HG03432 (cell line): ENCODE results near the gene EIF2B2.
"Not testable (repeated sequence)": the region's sequence is repeated elsewhere in the genome, so short reads cannot be mapped to it uniquely, and the experiment has no call there.

Experiments
- ATAC-seq: cut with Tn5 transposase; IDR thresholded peaks from one replicate; pipeline ENCODE4 v1.9.1; 2021; ENCODE audit warnings: mild to moderate bottlenecking, moderate library complexity; ENCODE audit not compliant: unreplicated experiment

Gene EIF2B2

DNA sequence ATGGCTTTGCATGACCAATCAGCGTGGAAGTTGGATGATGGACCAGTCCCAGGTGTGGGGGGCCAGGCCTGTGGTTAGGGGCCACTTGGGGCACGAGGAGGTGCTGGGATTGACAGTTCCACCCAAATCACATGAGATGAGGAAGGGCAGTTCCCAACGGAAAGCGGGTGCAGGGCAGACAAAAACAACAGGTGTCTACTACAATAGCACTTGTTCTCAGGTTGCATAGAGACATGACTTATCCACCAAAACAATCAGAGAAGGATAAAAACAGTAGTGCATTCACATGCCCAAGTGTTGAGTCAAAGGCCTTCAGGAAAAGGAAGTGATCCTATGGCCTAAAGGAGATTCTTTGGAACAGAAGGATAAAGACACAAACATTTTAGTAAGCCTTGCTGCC, 14.6 kb upstream of the EIF2B2 start:
- no peak for ATAC-seq

DNA sequence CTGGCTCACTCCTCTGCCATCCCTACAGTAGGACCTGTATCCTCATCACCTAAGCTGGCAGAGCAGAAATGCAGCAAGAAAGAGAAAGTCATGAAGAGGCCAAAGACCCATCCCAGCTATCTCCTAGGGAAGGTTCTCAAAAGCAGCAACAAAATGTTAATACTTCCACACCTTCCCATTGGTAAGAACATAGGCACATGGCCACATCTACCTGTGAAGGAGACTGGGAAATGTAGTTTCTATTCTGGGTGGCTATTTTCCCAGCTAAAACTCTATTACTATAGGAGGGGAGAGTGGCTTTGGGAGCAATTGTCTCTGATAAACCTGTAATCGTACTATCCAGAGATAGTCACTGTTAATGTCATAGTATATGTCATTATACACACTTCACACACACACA, 13.7 kb upstream of the EIF2B2 start:
- ATAC-seq, result no peak

DNA sequence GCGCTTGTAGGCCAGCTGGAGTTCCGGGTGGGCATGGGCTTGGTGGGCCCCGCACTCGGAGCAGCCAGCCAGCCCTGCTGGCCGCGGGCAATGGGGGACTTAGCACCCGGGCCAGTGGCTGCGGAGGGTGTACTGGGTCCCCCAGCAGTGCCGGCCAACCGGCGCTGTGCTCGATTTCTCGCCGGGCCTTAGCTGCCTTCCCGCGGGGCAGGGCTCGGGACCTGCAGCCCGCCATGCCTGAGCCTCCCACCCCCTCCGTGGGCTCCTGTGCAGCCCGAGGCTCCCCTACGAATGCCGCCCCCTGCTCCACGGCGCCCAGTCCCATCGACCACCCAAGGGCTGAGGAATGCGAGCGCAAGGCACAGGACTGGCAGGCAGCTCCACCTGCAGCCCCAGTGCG, 8.5 kb upstream of the EIF2B2 start:
- not testable (repeated sequence) for ATAC-seq

DNA sequence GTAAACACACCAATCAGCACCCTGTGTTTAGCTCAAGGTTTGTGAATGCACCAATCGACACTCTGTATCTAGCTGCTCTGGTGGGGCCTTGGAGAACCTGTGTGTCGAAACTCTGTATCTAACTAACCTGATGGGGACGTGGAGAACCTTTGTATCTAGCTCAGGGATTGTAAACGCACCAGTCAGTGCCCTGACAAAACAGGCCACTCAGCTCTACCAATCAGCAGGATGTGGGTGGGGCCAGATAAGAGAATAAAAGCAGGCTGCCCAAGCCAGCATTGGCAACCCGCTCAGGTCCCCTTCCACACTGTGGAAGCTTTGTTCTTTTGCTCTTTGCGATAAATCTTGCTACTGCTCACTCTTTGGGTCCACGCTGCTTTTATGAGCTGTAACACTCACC, 6.9 kb upstream of the EIF2B2 start:
- not testable (repeated sequence) for ATAC-seq

DNA sequence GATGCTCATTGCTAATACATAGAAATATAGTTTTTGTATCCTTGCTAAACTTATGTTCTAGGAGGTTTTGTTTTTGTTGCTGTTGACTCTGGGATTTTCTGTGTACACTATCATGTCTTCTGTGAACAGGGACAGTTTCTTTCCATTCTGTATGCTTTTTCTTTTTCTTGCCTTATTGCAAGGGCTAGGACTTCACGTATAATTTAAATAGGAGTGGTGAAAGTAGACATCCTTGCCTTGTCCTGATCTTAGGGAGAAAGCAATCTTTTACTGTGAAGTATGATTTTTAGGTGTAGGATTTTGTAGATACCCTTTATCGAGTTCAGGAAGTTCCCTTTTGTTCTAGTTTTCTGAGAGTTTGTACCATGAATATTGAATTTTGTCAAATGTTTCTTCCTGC, 1.5 kb upstream of the EIF2B2 start:
- no peak for ATAC-seq

DNA sequence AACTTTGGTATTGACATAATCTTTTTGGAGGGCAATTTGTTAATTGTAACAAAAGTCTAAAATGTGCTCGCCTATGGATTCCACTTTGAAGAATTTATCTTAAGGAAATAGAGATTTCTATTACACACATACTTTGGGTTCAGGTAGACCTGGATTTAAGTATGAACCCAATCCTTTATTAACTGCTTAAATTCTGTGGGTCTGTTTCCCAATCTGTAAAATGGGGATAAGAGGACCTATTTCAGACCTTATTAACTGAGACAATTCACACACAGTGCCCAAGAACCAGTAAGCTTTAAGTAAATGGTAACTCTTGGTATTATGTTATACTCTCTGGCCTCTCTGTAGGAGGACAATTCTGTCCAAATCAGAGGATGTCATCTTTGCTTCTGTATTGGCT, 822 bp upstream of the EIF2B2 start:
- ATAC-seq, result no peak

DNA sequence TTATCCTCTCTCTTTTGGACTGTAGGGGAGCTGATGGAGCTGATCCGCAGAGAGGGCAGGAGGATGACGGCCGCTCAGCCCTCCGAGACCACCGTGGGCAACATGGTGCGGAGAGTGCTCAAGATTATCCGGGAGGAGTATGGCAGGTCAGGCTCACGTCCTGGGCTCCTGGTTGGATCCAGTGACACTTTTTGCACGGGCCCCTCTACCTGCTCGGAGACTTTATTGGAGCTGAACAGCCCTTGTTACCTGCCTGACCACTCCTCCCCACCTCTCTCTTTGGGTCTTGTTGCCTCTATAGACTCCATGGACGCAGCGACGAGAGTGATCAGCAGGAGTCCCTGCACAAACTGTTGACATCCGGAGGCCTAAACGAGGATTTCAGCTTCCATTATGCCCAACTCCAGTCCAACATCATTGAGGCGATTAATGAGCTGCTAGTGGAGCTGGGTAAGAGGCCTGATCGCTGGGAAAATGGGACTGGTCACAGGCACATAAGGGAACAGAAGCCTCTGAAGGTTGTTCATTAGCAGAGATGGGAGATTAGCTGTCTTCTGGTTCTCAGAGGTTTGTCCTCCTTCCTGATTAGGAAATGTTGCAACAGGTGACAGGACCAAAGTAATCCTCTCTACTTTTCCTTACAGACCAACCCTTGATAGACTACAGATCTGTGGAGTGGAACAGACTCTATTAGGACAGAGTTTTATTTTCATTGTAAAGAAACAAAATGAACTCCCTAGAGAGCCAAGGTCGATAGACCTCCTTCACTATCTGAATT, 718 bp downstream of the EIF2B2 start:
- no peak for ATAC-seq

DNA sequence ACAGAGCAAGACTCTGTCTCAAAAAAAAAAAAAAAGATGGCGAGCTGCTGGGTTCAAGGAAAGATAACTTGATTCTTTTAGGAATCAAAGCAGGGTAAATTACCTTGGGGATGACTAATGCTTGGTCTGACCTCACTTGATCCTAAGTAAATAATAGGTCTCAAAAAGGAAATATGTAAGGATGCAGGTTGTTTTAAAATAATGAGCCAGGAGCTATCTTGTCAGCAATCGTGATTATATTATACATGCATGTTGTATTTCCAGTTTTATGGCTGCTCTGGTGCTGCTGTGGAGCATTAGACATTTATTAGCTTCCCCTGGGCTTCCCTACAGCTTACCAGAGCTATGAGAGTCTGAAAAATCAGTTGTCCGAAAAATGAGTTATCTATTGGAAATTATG, 2.6 kb downstream of the EIF2B2 start:
- no peak for ATAC-seq

DNA sequence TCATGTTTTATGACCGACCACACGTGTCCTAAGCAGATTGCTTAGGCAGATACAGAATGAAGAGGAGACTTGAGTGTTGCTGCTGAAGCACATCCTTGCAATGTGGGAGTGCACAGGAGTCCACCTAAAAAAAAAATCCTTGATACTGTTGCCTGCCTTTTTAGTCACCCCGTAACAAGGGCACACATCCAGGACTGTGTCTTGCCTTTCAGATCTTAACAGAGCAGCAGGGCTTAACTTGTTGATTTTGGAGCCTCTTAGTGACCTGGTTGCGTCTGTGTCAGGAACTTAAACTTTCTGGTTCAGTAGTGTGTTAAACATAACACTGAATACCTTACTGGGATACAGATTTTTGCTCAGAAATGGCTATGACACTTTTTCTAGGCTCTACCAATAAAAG, 6.5 kb downstream of the EIF2B2 start:
- no peak for ATAC-seq

DNA sequence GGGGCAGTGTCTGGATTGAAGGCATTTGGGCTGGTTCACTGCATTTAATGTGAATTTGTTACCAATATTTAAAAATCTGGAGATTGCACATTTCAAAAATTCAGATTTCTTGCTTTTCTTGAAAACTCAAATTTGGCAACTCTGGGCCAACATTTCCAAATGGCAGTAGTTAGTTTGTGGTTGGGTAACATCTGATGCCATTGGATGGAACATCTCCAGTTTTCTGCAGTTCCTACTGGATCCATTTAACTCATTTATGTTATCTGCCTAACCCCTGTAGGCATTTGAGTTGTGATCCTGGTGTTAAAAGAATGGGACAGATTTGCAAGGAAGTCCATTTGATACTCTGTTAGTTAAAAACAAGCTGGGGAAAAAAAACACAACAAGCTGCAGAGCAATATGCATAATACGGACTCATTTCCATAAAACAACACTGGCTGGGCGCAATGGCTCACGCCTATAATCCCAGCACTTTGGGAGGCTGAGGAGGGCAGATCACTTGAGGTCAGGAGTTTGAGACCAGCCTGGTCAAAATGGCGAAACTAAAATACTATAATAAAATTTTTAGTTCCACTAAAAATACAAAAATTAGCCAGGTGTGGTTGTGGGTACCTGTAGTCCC, 7.9 kb downstream of the EIF2B2 start:
- ATAC-seq, result no peak

DNA sequence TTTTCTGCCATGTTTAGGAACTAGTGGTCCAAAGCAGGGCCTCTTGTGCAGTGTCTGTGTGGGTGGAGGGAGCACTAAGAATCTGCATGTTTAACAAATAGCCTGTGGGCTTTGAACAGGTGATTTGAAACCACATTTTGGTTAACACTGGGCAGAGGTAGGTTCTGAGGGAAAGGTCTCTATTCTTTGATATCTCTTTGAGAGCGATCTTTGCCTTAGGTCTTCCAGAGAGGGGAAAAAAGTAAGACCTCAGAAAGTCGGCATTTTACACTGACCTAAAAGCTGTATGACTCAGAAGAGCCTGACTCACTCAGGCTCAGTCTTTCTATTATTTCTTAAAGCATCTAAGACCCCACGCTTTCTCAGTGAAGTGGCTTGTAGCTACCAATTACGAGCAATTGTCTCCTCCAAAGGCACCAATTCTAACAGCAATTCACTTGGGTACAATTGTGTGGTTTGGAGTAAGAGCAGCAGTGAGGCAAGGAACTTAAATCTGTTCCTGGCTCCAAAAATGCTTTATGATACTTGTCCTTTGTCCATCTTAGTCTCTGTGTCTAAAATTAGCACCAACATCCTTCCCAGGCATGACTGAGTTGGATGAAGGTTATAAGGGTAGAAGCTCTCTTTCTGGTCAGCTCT, 8.8 kb downstream of the EIF2B2 start:
- ATAC-seq, result no peak

DNA sequence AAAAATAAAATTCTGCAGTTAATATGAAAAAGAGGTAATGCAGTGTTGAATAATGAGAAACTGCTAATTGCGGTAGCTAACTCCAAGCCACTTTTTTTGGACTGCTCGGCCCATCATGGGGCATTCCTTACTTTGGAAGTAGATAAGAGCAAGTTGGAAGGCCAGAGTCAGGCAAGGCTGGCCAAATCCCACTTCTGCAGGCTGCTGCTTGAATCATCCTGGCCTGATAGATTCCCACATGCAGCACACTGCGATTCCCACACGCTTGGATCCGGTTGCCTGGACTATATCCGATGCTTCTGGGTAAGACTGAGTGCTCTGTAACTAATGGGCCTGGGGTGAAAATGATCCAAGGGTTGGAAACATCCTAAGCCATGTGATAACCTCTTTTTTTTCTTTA, 10.6 kb downstream of the EIF2B2 start:
- no peak for ATAC-seq

DNA sequence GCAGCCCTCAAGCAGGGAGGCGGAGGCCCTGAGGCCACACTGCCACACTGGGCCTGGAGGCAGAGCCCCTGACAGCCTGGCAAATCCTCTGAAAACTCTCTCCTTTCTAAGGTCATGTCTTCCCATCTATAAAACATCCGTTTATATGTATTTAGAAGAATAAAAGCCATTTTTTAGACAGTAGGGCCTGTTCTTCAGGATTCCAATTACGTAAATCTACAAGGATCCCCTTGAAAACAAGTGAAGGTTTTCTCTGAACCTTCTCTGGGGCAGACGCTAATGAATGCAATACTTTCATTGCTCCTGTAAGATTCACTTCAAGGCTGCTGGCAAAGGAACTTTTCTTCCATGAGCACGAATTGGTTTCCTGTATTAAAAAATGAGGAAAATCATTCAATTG, 12.8 kb downstream of the EIF2B2 start:
- no peak for ATAC-seq

DNA sequence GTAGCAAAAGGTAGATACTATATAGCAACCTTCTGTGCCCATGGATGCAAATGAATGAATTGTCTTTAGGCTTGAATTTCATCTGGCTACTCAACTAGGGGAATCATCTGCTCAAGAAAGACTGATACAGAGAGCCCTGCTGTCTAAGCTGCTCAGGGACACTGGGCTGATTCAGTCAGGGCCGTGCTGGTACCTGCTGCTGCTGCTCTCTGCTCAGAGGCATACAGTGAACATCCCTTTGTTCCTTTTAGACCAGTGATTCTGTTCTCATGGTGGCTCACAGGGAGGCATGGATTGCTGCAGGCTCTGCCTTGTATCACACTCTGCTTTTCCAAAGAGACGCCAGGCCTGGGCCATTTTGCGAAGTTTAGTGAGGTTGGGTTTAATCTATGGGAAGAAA, 14.1 kb downstream of the EIF2B2 start:
- ATAC-seq, result no peak

DNA sequence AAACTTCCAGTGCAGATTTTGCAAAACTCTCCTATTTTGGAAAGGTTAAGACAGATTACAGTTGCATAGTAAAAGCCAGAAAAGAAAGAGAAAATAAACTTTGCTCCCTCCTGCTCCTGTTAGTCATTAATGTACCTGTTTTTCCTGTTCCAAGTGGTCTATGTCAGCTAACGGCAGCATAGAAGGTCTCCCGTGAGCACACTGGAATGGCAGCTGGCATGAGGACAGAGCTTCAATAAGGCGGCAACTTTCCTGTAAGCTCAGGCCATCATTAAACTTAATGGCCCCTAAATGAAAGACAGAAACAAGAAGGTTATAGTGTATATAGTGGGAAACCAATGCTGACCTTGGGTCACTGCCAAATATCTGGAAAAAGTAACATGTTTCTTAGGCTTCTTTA, 16.0 kb downstream of the EIF2B2 start:
- no peak for ATAC-seq

DNA sequence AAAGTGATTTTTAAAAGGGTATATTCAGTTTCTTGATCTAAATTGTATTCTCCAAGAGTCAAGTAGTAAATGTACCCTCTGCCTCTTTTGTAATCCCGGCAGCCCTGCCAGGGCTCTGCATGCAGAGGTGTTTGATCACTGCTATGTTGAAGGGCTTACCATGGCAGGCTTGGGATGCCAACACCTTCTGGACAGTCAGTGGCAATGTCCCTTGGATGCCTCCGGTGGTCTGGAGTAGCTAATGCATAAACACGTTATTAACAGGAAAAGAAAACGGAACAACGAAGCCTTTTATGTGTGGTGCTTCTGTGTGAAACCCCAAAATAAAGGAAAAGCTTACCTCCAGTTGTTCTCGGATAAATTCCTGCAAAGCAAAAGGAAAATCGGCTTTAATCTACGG, 19.9 kb downstream of the EIF2B2 start:
- no peak for ATAC-seq

DNA sequence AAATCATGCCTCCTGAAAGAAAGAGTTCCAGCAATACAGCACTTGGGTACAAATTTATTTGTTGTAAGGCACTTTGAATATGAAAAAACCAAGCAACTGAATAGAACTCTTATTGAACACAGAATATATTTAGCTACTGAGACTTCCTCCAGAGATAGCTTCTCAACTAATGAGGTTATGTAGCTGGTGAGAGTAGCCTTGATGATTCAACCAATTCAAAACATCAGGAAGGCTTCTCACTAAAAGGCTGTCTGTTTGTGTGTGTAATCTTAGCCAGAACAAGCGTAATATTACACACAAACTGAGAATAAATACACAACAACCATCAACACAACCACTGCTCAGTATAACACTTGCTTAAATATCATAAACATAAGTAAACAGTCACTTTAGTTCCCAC, 20.4 kb downstream of the EIF2B2 start:
- ATAC-seq, result no peak

DNA sequence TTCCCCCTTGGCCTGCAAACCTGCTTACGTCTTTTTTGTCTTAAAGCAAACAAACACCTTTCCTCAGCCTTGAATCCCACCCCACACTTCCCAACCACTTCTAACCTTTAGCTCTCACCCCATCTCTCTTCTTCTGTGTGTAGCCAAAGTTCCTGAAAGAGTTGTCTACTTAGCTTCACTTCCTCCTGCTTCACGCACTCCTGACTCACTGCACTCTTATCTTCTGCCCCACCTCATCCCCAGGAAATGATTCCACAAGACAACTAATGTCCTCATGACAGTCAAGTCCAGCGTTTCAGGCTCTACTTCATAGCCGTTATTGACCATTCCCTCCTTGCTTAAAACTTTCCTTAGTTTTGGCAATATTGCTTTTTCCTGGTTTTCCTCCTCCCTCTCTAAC, 22.4 kb downstream of the EIF2B2 start:
- no peak for ATAC-seq

DNA sequence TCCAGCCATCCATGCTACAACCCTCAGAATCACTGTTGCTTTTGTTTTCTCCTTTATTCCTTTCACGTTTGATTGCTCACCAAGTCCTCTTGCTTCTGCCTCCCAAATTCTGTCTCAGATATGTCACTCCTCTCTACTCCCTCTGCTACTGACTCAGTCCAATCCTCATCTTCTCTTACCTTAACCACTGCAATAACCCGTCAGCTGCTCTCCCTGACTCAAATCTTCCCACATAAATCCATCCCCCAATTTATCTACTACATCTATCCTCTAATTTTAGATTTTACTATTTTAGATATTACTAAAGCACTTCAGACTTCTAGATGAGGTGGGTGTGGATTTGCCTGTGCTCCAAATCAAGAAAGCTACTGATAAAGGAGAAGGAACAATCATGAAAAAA, 23.2 kb downstream of the EIF2B2 start:
- no peak for ATAC-seq

DNA sequence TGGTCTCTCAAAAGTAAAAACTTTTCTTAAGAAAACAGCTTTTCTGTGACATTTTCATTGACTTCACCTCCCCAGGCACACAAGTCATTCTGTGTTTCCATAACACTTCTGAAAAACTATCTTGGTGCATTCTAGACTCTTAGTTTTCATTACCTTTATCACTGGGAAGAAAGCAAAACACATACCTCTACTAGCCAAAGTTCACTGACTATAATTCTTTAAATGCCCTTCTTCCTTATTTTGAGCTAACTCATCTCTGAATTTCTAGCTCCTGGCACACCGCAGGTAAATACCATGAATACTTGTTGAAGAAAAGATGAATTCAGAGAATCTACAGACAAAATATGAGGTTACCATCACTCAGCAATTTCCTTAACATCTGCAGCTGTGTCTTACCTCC, 27.4 kb downstream of the EIF2B2 start:
- ATAC-seq, result no peak

DNA sequence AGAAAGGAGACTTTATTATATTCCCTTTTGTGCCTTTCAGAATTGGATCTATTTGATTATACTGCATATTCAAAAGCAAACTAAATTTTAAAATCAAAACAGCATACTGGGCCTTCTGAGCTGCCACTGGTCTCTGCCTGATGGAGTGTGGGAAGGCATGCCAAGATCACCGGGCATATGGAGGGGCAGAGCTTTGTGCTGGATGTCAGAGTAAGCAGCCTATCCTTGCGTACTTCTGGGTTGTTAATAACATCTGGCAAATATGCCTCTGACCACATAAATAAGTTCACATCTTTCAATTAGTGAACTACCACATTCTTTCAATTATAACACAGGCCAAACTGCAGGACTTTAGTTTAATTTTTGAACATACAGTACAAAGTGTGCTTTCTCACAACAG, 30.2 kb downstream of the EIF2B2 start:
- ATAC-seq, result no peak

DNA sequence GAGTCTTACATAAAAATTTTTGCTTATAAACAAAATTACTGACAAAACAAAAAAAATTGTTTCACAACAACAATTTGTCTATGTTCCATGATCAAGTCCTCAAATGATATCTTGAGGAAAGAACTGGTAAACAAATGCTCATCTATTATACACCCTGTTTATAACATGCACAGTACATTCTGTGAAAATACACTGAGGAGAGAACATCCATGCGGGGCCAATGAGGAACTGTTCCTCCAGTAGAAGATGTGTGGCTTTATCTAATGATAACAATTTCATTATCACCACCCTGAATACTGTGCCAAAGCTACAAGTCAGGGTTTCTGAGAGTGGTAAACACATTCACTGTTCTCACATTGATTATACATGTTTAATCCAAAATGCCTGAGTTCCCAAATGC, 37.8 kb downstream of the EIF2B2 start:
- ATAC-seq, result no peak
